ENCODE measurements around the gene FGL2.

The FGL2 gene

GRCh38 chr7:77205706-77206105, 6.1 kb upstream of the FGL2 start:
- Histone ChIP-seq H3K36me3 (ENCODE audit: control insufficient read depth, insufficient read depth, low read length) (no peaks in the 10 kb centered on the region), H3K4me1 (no peaks in the 10 kb centered on the region), H3K9me3 (ENCODE audit: control insufficient read depth, low read length) (no peaks in the 10 kb centered on the region), H2AFZ (no peak overlapping the region), H3K27me3 (ENCODE audit: control insufficient read depth, insufficient read depth, low read length) (no peaks in the 10 kb centered on the region), H3K4me2 (ENCODE audit: low read length) (no peak overlapping the region), H3K79me2 (no peaks in the 10 kb centered on the region), H3K9ac (no peak overlapping the region), H3K27ac (no peak overlapping the region), H3K4me3 (ENCODE audit: low read depth, low read length) (no peak overlapping the region)
- TF ChIP-seq, protein P1, sequence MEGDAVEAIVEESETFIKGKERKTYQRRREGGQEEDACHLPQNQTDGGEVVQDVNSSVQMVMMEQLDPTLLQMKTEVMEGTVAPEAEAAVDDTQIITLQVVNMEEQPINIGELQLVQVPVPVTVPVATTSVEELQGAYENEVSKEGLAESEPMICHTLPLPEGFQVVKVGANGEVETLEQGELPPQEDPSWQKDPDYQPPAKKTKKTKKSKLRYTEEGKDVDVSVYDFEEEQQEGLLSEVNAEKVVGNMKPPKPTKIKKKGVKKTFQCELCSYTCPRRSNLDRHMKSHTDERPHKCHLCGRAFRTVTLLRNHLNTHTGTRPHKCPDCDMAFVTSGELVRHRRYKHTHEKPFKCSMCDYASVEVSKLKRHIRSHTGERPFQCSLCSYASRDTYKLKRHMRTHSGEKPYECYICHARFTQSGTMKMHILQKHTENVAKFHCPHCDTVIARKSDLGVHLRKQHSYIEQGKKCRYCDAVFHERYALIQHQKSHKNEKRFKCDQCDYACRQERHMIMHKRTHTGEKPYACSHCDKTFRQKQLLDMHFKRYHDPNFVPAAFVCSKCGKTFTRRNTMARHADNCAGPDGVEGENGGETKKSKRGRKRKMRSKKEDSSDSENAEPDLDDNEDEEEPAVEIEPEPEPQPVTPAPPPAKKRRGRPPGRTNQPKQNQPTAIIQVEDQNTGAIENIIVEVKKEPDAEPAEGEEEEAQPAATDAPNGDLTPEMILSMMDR (IDR thresholded peaks at IDR 0.05) = no peak

DNA sequence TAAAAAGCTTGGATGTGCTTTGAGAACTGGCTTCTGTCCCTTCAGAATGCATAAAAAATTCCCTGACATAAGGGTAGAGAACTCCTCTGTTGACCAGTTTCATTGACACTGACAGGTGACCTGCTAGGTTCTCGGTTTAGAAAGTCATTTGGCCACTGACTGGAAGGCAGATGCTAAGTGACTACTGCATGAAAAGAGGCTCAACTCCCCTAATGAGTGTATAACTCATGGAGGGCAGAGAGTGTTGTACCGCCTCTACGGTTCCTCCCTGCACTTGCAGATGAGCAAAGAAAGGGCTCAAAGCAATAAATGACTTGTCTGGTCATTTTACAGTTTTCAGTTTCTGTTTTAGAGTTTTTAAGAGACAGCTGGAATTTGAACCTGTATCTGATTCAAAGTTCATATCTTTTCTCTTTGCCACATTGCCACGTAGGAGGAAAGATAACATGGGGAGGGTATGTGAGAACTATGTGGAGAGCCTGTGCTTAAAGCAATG, 2.9 kb upstream of the FGL2 start:
- H3K9me3 ChIP-seq (ENCODE audit: control insufficient read depth, low read length) = no peaks in the 10 kb centered on the region
- H3K4me3 ChIP-seq (ENCODE audit: low read depth, low read length) = no peak overlapping the region
- H3K4me1 ChIP-seq = no peaks in the 10 kb centered on the region
- TF ChIP-seq, protein P1 (IDR thresholded peaks at IDR 0.05) = no peak
- H3K27me3 ChIP-seq (ENCODE audit: control insufficient read depth, insufficient read depth, low read length) = no peaks in the 10 kb centered on the region
- no peak overlapping the region for H3K9ac ChIP-seq
- no peaks in the 10 kb centered on the region for H3K79me2 ChIP-seq
- no peak overlapping the region for H3K27ac ChIP-seq
- no peaks in the 10 kb centered on the region for H3K36me3 ChIP-seq (ENCODE audit: control insufficient read depth, insufficient read depth, low read length)
- H2AFZ ChIP-seq = no peak overlapping the region
- no peak overlapping the region for H3K4me2 ChIP-seq (ENCODE audit: low read length)

- no peaks in the 10 kb centered on the region for H3K79me2 ChIP-seq
- no peaks in the 10 kb centered on the region for H3K4me1 ChIP-seq
- H3K9ac ChIP-seq = no peak overlapping the region
- H3K4me2 ChIP-seq (ENCODE audit: low read length) = no peak overlapping the region
- no peak overlapping the region for H3K27ac ChIP-seq
- H3K36me3 ChIP-seq (ENCODE audit: control insufficient read depth, insufficient read depth, low read length) = no peaks in the 10 kb centered on the region
- no peaks in the 10 kb centered on the region for H3K9me3 ChIP-seq (ENCODE audit: control insufficient read depth, low read length)
- no peak overlapping the region for H3K4me3 ChIP-seq (ENCODE audit: low read depth, low read length)
- no peak overlapping the region for H2AFZ ChIP-seq
- no peaks in the 10 kb centered on the region for H3K27me3 ChIP-seq (ENCODE audit: control insufficient read depth, insufficient read depth, low read length)
- TF ChIP-seq, protein P1 (IDR thresholded peaks at IDR 0.05) = no peak
These were observed 923 bp upstream of the FGL2 start for GRCh38 chr7:77200542-77200941.

- H3K27ac ChIP-seq = no peak overlapping the region
These were observed 2.5 kb downstream of the FGL2 start for GRCh38 chr7:77197141-77197540.

More at GRCh38 chr7:77197141-77197540, 2.5 kb downstream of the FGL2 start:
- TF ChIP-seq, protein P1 (IDR thresholded peaks at IDR 0.05) = no peak
- H2AFZ ChIP-seq = no peak overlapping the region
- H3K4me1 ChIP-seq = no peaks in the 10 kb centered on the region
- no peaks in the 10 kb centered on the region for H3K79me2 ChIP-seq
- H3K9ac ChIP-seq = no peak overlapping the region
- no peaks in the 10 kb centered on the region for H3K36me3 ChIP-seq (ENCODE audit: control insufficient read depth, insufficient read depth, low read length)
- no peak overlapping the region for H3K4me2 ChIP-seq (ENCODE audit: low read length)
- H3K27me3 ChIP-seq (ENCODE audit: control insufficient read depth, insufficient read depth, low read length) = no peaks in the 10 kb centered on the region
- no peak overlapping the region for H3K4me3 ChIP-seq (ENCODE audit: low read depth, low read length)
- no peaks in the 10 kb centered on the region for H3K9me3 ChIP-seq (ENCODE audit: control insufficient read depth, low read length)

Data from parathyroid adenoma (tissue), 2 donors.